Stimulated activated CD8-positive, alpha-beta memory T cell treated with anti-CD3 and anti-CD28 coated beads, Interleukin-7, amount 100 ng/mL, for 48 hours (primary cell): ENCODE data around the gene SLC6A5.
"Not testable (repeated sequence)": the region's sequence is repeated elsewhere in the genome, so short reads cannot be mapped to it uniquely, and the experiment has no call there.

ENCODE experiments used
- DNase-seq, 2 donors: peaks; one replicate each; pipeline ENCODE4 v3.0.0-alpha.2; 2020; ENCODE audit warnings: low read depth in 1 of 2; ENCODE audit errors: extremely low read depth in 1 of 2

SLC6A5 gene

DNA sequence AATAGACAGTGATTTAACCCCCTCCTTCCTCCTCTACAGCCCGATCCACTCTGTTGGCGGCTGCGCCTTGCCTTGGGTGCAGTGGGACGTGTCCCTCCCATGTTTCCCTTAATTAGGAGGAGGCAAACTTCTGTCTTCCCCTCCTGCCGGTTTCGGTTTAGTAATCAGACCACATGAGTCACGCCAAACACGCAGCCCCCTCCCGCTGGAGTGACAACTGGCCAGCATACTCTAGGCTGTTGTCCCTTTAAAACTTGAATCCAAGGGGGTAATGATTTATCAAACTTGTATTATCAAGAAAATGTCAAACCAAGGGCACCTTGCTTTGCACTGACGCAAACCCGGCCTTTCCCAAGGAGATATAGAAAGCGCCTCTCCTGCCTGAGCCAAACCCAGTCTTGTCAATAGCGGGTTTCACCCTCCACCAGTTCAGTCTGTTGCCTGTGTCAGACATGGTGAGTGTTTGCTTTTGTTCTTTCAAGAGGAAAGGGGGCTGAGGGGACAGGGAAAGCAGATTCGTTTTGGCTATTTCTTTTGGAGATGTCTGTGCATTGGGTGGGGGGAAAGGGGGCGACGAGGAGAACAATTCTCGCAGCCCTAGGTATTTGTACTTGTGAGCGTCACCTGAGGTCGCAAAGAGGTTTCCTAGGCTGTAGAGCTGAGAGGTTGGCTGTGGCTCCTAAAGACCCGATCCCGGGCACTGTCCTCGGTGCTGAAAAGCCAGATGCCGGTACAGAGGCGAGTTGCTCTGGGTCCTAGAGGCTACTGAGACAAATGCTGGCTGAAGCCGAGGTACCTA lies at the start of gene SLC6A5:
Gene SLC6A5, plus strand, starts transcription at position 388 of the 799 bp plus-strand sequence. Its CDS starts 65 bp downstream, at position 453.
- DNase-seq: peak in 1 of 2 donors; percentile 7

DNA sequence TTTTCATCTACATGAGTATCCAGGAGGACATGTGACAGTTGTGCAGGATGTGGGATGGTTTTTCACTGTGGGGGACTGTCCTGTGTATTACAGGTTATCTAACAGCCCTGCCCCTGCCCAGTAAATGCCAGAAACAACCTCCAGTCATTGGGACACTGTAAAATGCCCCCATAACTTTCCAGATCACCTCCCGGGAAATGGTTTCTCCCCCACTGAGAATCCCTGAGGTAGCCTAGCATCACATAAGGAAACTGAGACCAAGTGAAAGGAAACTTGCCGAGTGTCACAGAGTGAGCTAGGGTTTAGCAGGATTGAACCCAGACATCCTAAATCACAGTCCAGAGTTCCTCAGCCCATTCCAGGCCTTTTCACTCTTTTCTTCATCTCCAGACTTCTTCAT lies 48.3 kb upstream of the SLC6A5 start:
- DNase-seq: no peak

DNA sequence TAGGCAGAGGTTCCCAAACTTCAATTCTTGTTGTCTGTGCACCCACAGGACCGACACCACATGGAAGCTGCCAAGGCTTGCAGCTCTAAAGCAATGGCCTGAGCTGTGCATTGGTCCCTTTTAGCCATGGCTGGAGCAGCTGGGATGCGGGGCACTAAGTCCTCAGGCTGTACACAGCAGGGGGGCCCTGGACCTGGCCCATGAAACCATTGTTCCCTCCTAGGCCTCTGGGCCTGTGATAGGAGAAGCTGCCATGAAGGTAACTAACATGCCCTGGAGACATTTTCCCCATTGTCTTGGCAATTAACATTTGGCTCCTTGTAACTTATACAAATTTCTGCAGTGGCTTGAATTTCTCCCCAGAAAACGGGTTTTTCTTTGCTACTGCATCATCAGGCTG lies 43.6 kb upstream of the SLC6A5 start:
- DNase-seq: no peak

DNA sequence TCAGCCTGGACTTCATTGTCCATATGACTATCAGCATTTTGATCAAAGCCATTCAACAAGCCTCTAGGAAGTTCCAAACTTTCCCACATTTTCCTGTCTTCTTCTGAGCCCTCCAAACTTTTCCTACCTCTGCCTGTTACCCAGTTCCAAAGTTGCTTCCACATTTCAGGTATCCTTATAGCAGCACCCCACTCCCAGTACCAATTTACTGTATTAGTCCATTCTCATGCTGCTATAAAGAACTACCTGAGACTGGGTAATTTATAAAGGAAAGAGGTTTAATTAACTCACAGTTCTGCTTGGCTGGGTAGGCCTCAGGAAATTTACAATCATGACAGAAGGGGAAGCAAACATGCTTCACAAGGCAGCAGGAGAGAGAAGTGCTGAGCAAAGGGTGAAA lies 43.0 kb upstream of the SLC6A5 start:
- DNase-seq: not testable (repeated sequence)

DNA sequence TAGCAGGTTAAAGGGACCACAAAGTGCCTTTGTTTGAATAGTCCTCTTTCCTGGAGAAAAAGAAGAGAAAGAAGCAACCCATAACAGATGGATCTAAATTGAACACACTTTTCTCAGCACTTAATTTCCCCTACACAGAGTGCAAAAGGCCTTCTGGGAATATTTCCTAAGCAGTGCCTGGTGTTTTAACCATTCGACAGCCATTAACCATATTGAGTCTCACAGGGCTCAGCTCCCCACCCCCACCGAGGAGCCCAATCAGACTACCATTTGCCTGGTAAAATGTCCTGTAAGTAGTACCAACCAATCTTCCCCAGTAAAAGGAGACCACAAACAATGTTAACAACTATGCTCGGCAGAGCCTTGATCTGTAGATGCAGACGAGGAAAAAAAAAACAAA lies 40.7 kb upstream of the SLC6A5 start:
- DNase-seq: no peak

DNA sequence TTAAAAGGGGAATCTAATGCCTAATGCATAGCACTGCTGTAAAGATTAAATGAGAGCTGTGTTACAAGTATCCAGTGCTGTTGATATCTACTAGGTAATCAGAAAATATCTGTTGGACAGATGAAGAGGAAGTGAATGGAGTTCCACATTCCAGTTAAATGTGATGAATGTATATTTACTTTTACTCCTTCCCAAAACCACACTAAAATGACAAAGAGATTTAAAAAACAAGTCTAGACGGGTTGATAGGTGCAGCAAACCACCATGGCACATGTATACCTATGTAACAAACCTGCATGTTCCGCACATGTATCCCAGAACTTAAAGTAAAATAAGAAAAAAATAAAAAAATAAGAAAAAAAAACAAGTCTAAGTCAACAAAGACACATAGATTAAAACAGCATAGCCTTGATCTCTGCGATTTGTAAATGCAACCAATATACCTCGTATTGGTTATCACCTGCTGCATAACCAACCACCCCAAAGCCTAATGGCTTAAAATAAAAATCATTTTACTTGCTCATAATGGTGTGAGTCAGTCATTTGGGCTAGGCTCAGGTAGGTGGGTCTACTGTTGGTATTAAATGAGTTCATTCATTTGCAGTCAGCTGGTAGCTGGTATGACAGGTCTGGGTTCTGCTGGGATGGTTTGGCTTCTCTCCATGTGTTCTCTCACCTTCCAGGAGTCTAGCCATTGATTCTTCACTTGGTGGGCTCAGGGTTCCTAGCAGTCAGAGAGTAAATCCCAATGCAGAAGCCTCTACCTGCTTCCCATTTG lies 39.7 kb upstream of the SLC6A5 start:
- DNase-seq: no peak

DNA sequence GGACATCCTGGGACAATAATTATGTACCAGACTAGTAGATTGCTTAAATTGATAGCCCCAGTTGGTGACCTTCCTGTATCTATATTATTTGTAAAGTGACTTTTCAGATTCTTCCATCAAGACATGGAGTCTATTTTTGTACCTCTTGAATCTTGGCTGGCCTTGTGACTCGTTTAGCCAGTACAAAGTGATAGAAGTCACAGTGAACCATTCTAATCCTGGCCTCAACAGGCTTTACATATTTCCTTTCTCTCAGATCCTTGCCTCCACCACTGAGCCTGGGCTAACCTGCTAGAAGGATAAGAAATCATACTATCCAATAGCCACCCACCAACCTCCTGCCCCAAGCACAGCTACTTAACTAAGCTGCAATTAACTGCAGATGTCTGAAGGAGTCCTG lies 37.5 kb upstream of the SLC6A5 start:
- no peak for DNase-seq

DNA sequence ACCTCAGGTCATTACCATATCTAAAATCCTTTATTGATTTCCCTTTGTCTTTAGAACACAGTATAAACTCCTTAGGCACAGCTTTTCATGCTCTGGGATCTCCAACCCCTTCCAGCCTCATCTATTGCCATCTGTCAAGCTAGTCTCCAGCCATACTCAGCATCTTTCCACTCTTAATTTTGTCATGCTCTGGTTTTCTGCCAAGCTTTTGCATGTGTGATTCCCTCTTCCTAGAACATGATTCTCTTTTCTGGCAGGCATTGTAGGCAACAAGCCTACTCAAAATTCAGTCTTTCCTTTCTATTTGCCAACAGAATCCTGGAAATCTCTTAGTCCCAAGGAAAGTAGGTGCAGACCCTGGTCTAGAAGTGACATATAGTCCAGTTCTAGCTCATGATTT lies 35.5 kb upstream of the SLC6A5 start:
- DNase-seq: no peak

DNA sequence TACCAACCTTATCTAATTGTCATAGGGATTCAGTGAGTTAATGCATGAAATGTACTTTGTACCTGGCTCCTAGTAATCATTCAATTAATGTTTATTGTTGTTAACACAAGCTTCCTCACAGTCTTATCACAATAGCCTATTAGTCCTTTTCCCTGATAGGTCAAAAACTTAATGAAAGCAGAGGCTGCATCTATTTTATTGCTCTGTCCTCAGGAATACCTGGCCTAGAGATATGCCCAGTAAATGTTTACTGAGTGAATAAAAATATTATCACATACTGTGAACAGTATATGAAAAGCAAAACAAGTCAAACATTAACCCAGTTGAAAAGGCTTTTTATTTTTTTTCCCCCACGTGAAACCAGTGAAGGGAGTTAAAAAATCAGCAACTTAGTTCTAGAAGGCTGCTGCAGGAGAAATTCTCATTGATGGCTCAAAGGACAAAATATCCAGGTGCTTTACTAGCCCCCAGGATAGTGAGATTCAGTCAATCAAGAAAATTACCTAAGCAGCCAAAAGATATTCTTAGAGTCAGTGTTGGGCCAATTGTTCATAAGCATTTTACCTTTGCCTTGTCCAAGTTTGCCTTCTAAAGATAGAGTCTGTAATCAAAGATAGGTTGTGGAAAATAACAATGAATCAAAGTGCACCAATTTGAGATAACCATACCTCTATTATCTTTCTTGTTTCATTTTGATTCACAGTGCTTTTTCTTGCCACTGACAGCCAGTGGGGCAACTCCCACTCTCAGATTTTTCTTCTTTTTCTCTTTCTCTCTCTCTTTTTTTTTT lies 34.4 kb upstream of the SLC6A5 start:
- DNase-seq: no peak

DNA sequence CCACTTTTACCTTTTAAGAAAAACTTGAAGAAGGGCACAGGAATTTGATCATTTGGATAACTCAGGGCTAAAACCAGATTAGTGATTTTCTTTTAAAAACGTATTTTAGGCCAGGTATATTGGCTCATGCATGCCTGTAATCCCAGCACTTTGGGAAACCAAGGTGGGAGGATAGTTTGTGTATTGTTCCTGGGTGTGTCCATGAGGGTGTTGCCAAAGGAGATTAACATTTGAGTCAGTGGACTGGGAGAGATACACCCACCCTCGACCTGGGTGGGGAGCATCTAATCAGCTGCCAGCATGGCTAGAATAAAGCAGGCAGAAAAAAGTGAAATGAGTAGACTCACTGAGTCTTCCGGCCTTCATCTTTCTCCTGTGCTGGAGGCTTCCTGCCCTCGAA lies 33.3 kb upstream of the SLC6A5 start:
- DNase-seq: not testable (repeated sequence)

DNA sequence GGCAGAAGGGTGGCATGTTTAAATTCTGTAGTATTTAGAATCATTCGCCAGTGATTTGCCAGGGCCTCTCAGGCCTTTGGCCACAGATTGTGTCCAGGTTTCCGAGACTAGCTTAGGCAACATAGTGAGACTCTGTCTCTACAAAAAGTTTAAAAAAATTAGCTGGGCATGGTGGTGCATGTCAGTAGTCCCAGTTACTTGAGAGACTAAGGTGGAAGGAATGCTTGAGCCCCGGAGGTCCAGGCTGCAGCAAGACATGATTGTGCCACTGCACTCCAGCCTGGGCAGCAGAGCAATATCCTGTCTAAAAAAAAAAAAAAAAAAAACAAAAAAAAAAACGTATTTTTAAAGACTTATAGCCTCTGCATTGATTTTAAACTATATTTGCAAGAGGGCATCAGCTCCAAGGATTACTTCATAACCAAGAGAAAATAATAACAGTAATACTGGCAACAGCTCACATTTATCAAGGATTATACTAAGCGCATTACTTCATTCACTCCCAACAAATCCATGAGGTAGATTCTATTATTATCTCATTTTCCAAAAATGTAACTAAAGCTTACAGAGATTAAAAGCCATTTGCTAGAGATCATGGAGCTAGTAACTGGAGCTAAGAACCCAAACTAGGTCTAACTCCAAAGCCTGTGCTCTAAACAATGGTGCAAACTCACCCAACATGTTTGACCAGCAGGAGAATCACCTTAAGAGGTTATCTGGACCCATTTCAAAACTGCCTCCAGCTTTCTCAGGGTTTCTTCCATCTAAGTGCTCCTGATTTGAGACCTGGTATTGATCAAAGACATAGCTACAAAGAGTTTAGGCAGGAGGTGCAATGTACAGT lies 32.6 kb upstream of the SLC6A5 start:
- DNase-seq: no peak

DNA sequence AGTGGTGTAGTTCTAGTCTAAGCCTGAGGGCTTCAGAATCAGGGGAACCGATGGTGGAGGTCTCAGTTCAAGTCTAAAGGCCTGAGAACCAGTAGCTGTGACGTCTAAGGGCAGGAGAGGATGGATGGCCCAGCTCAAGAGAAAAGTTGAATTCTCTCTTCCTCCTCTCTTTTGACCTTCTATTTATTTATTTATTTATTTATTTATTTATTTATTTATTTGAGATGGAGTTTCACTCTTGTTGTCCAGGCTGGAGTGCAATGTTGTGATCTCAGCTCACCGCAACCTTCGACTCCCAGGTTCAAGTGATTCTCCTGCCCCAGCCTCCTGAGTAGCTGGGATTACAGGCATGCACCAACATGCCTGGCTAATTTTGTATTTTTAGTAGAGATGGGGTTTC lies 19.7 kb upstream of the SLC6A5 start:
- not testable (repeated sequence) for DNase-seq

DNA sequence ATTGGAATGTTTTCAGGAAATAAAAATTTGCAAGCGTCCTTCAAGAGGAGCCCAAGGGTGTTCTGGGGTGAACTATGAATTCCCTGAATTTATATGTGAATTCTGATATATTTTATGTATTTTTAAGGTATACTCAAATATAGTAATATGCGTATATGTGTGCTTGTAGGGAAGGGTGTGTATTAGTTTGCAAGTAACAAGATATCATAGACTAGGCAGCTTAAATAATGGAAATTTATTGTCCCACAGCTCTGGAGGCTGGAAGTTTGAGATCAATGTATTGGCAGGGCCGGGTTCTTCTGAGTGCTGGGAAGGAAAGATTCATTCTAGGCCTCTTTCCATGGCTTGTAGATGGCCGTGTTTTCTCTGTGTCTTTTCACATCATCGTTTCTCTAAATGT lies 16.2 kb upstream of the SLC6A5 start:
- DNase-seq: no peak

DNA sequence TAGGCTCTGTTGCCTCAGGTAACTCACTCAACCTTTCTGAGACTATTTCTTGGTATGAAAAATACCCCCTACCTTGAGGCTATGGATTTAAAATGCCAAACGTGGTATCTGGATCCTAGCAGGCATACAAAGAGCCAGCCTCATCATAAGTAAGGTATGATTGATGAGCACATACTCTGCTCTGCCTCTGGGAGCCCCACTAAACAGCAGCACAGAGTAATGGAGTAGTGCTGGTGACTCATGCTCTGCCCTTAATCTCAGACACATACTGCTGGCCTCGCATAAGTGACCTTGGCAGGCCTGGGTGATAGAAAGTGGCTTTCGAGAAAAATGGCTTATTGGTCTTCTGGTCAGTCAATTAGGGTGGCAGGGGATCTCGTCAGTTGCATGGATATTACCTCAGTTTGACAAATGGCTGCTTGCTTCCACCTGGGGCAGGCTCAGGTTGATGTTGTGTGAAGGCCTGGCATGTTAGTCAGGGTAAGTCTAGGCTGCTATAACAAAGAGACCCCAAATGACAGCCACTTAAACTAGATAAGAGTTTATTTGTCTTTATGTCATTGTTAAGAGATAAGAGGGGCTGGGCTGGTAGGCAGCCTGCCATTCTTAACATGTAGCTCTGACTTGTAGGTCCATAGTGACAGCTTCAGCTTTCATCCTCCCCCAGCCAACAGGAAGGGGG lies 15.2 kb upstream of the SLC6A5 start:
- no peak for DNase-seq

DNA sequence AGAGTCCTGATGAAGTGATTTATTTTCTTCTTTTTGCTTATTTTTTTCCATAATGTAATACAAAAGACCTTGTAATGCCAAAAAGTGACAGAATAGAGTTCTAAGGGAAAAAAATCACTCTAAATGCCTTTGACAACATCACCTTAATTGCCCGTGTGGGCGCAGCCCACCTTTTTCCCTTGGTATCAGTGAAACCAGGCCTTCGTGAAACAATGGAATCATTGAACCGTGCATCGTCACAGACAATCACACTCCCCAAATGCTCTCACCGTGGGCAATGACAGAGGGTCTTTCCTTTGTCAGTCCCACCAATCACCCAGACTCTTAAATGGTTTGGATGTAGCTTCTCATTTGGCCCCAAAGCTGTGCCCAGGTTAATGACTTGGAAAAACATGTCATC lies 9.6 kb upstream of the SLC6A5 start:
- DNase-seq: no peak

DNA sequence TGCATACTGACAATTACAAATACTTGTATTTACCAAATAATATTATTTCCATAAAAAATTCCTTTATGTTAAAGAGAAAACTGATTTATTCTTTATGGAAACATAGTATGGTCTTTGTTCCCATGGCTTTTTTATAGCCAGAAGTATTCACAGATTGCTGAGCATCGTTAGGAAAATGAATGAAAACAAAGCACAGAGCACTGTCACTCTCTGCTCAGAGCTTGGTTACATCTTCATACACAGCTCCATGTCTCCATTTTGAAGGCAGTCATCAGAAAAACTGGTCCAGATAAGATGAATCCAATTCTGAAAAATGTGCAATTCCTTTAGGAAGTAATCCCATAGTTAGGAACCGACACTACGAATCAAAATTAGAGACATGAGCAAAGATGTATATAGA lies 9.0 kb upstream of the SLC6A5 start:
- no peak for DNase-seq

DNA sequence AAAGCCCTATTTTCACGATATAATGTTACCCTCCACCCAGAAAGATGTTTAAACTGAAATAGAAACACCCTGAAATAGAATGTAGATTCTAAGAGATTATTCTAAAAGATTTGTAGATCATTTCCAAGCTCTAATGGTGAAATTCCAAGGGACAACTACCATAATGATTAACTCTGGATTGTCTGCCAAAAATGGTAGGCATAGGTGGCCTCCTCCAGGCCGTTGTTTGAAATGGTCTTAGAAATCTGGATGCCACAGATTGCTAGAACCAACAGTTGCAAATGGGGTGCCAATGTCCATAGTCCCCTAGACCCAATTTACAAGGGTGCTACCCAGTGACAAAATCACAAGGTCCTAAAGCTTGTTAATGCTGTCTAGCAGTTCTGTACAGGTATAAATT lies 6.7 kb upstream of the SLC6A5 start:
- no peak for DNase-seq

DNA sequence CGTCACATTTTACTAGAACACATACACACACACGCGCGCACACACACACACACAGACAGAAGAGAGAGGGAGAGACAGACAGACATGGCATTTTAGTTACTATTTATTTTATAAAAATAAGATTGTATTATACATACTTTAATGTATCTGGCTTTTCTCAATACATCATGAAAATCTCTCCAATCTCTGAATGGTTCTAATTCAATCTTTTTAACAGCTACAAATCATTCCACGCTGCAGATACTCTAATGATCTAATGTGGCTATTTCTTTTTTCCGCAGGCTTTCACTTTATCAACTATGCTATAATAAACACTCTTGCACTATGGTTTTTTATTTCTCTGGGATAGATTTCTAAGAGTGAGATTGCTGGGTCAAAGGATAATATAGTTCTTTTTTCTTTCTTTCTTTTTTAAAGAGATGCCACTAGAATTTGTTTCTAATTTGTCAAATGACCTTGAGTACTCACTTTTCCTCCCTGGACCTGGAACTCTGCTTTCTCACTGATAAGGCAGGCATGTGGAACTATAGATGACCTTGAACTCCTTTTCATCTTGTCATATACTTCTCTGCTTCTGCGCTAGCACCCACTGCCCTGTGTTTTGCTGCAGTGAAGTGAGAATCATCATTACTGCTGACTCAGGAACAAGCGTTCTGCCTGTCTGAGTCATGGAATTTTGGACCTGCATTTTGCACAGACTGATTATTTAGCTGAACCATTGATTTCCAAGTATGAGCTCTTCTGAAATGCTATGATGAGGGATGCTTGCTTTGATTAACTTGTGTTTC lies 4.9 kb upstream of the SLC6A5 start:
- no peak for DNase-seq

DNA sequence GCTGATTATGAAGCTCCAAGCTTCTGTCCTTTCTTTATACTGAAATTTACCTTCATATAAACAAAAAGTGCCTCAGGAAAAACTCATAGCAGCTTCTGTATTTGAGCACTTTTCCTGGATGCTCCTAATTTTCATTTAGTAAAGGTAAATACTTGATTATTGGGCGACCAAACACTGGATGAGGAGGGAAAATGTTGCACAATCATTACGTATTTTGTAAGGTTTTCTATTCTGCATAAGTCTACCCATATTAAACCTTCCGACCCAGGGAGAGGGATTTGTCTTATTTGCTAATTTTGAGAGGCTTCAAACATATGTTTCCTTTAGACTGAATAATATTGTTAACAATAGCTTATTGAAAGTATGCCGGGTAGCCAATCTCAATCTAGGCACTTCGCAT lies 4.3 kb upstream of the SLC6A5 start:
- DNase-seq: no peak
